WTC11 (cell line): ENCODE measurements around the gene MYH16. TPM values are rescaled to one million over a fixed set of nuclear protein-coding genes. Genes with fewer than 3 reads are reported as not detected.
"Not testable (repeated sequence)": the region's sequence is repeated elsewhere in the genome, so short reads cannot be mapped to it uniquely, and the experiment has no call there.

Source experiments
- ATAC-seq: fragments of 200-7000 bp; cut with Tn5 transposase; 2 replicates; pipeline ENCODE4 v1.10.0; 2021; ENCODE audit warnings: mild to moderate bottlenecking, moderate library complexity
- CTCF ChIA-PET: fragments of 300-600 bp; sonication (Branson Sonifier 250); formaldehyde crosslinking; loops from one replicate; lab custom pipeline; 2021; ENCODE audit warnings: antibody characterized with exemption; lab: Charles Lee
- POLR2A ChIA-PET: fragments of 350-600 bp; sonication (Branson Sonifier 250); formaldehyde crosslinking; loops from one replicate; lab custom pipeline; 2021; ENCODE audit warnings: antibody characterized with exemption; lab: Charles Lee
- DNase-seq: peaks from one replicate; pipeline ENCODE4 v3.0.0; 2021; ENCODE audit warnings: low spot score
- H3K27ac Mint-ChIP-seq: 2 replicates; pipeline ENCODE4 v1.8.0; 2021; ENCODE audit warnings: mixed read lengths
- H3K27me3 Mint-ChIP-seq: 2 replicates; pipeline ENCODE4 v1.8.0; 2021; ENCODE audit warnings: low read depth, mild to moderate bottlenecking, moderate library complexity, mixed read lengths
- H3K36me3 Mint-ChIP-seq: 2 replicates; pipeline ENCODE4 v1.8.0; 2021; ENCODE audit warnings: mixed read lengths
- H3K4me1 Mint-ChIP-seq: 2 replicates; pipeline ENCODE4 v1.8.0; 2022; ENCODE audit warnings: mixed read lengths
- H3K4me3 Mint-ChIP-seq: 2 replicates; pipeline ENCODE4 v1.8.0; 2021; ENCODE audit warnings: mild to moderate bottlenecking, moderate library complexity, mixed read lengths
- H3K9me3 Mint-ChIP-seq: 2 replicates; pipeline ENCODE4 v1.8.0; 2021; ENCODE audit warnings: mixed read lengths
- CREM ChIP-seq: sonication (generic); formaldehyde crosslinking; IDR thresholded peaks from 2 replicates; pipeline ENCODE4 v1.8.1; 2022; ENCODE audit warnings: mild to moderate bottlenecking, missing genetic modification reagents, moderate library complexity
- ELF4 ChIP-seq: sonication (generic); formaldehyde crosslinking; IDR thresholded peaks from 2 replicates; pipeline ENCODE4 v1.8.1; 2022; ENCODE audit warnings: low read depth, mild to moderate bottlenecking, moderate library complexity, missing genetic modification reagents
- GTF2I ChIP-seq: fragments of 250-450 bp; sonication (Bioruptor Pico); conservative IDR thresholded peaks from 2 replicates; pipeline ENCODE4 v1.4.0; 2021; ENCODE audit warnings: mild to moderate bottlenecking
- HMGA2 ChIP-seq: fragments of 250-450 bp; sonication (Bioruptor Pico); IDR thresholded peaks from 2 replicates; pipeline ENCODE4 v1.4.0; 2021; ENCODE audit warnings: mild to moderate bottlenecking, moderate library complexity
- NR1H2 ChIP-seq: sonication (generic); formaldehyde crosslinking; IDR thresholded peaks from 2 replicates; pipeline ENCODE4 v1.9.0; 2021; ENCODE audit warnings: mild to moderate bottlenecking, moderate library complexity, missing genetic modification reagents
- RELA ChIP-seq: sonication (generic); formaldehyde crosslinking; IDR thresholded peaks from 2 replicates; pipeline ENCODE4 v1.8.1; 2022; ENCODE audit warnings: missing genetic modification reagents, mild to moderate bottlenecking, borderline replicate concordance
- ZNF121 ChIP-seq: sonication (generic); formaldehyde crosslinking; IDR thresholded peaks from 2 replicates; pipeline ENCODE4 v1.8.0; 2023; ENCODE audit warnings: missing genetic modification reagents
- ZNF232 ChIP-seq: sonication (generic); formaldehyde crosslinking; IDR thresholded peaks from 2 replicates; pipeline ENCODE4 v1.8.0; 2022; ENCODE audit warnings: mild to moderate bottlenecking, missing genetic modification reagents
- ZNF416 ChIP-seq: fragments of 250-450 bp; sonication (Bioruptor Pico); IDR thresholded peaks from 2 replicates; pipeline ENCODE4 v1.9.0; 2021; ENCODE audit warnings: mild to moderate bottlenecking, inconsistent platforms
- total RNA-seq: library from RNA; stranded (reverse); gene quantifications from 3 replicates; pipeline ENCODE4 v1.2.3, GENCODE V29; 2021
- TF ChIP-seq, protein P1 (sequence below): fragments of 250-450 bp; sonication (Bioruptor Pico); IDR thresholded peaks from 2 replicates; pipeline ENCODE4 v1.8.0; 2021; ENCODE audit warnings: mild to moderate bottlenecking
- TF ChIP-seq, protein P2 (sequence below): sonication (generic); formaldehyde crosslinking; IDR thresholded peaks from 2 replicates; pipeline ENCODE4 v1.8.1; 2023; ENCODE audit warnings: mild to moderate bottlenecking, missing genetic modification reagents
- TF ChIP-seq, protein P3 (sequence below): sonication (generic); formaldehyde crosslinking; IDR thresholded peaks from 2 replicates; pipeline ENCODE4 v1.8.1; 2023; ENCODE audit warnings: mild to moderate bottlenecking, missing genetic modification reagents, moderate library complexity
- TF ChIP-seq, protein P4 (sequence below): sonication (generic); formaldehyde crosslinking; IDR thresholded peaks from 2 replicates; pipeline ENCODE4 v1.8.1; 2023; ENCODE audit warnings: mild to moderate bottlenecking, missing genetic modification reagents, moderate library complexity
- TF ChIP-seq, protein P5 (sequence below): fragments of 250-450 bp; sonication (Bioruptor Pico); IDR thresholded peaks from 2 replicates; pipeline ENCODE4 v1.9.0; 2021; ENCODE audit warnings: mild to moderate bottlenecking

Gene MYH16
- total RNA-seq, 1 experiment from 2014 or later = not detected

DNA sequence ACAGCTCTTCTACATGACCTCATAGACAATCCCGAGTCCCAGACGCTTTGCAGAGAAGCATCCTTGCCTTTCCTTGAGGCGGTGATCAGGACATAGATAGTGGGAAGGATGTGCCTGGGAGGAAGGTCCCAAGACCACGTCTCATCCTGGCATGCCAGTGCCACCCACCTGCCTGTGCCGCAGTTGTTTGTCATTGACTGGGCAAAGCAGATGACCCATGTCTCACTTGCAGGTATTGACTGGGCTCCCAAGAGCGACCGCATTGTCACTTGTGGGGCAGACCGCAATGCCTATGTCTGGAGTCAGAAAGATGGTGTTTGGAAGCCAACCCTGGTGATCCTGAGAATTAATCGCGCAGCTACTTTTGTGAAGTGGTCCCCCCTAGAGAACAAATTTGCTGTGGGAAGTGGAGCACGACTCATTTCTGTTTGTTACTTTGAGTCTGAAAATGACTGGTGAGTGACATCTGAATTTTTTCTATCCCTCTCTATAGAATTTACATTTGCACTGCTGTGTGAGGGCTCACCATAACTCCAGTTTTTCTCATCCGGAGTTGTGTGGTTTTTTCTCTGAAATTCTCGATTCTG lies 71.5 kb downstream of the MYH16 start:
- ATAC-seq = no peak
- TF ChIP-seq ELF4 (CRISPR knock-in tag) (no peak), ZNF232 (no peak)
- TF ChIP-seq, protein P1, sequence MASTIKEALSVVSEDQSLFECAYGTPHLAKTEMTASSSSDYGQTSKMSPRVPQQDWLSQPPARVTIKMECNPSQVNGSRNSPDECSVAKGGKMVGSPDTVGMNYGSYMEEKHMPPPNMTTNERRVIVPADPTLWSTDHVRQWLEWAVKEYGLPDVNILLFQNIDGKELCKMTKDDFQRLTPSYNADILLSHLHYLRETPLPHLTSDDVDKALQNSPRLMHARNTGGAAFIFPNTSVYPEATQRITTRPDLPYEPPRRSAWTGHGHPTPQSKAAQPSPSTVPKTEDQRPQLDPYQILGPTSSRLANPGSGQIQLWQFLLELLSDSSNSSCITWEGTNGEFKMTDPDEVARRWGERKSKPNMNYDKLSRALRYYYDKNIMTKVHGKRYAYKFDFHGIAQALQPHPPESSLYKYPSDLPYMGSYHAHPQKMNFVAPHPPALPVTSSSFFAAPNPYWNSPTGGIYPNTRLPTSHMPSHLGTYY (CRISPR knock-in tag) = no peak

DNA sequence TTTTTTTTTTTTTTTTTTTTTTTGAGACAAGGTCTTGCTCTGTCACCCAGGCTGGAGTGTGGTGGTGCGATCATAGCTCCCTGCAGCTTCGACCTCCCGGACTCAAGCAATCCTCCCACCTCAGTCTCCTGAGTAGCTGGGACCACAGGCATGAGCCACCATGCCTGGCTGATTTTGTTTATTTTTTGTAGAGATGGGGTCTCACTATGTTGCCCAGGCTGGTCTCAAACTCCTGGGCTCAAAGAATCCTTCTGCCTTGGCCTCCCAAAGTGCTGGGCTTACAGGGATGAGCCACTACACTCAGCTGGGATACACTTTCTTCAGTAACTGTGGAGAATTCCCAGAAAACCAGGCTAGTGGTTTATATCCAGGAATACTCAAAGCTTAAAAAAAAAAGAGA lies 78.0 kb downstream of the MYH16 start:
- CTCF ChIA-PET = interaction anchor here (0.9 kb wide), 1 partner anchor 9 kb away, joined by 3 read pairs; no protein-coding TSS in a partner anchor
- not testable (repeated sequence) for DNase-seq, ATAC-seq

More for the DNA sequence above, 71.5 kb downstream of the MYH16 start:
- ChIA-PET POLR2A (interaction anchor here (0.6 kb wide), 1 partner anchor 30 kb away, joined by 3 read pairs; no protein-coding TSS in a partner anchor), CTCF (no interaction called here)
- no peaks in the 10 kb centered on the region for H3K4me1 Mint-ChIP-seq
- H3K27ac Mint-ChIP-seq = peak overlapping the region; percentile 39; the same call in 1 of the 2 replicates
- H3K4me3 Mint-ChIP-seq = no peak overlapping the region
- H3K36me3 Mint-ChIP-seq = peaks cover 39% of the 10 kb centered on the region
- H3K27me3 Mint-ChIP-seq = no peaks in the 10 kb centered on the region
- H3K9me3 Mint-ChIP-seq = no peaks in the 10 kb centered on the region
- no peak for DNase-seq

DNA sequence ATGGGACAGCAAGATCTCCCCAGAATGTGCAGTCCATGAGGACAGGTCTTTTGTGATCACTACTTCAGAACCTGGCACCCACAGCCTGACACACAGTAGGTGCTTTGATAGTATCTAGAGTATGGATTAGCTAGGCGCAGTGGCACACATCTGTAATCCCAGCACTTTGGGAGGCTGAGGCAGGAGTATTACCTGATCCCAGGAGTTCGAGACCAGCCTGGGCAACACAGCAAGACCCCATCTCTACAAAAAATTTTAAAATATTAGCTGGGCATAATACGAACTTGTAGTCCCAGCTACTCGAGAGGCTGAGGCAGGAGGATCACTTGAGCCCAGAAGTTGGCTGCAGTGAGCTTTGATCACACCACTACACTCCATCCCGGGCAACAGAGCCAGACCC lies 79.6 kb downstream of the MYH16 start:
- no peak for ATAC-seq
- ChIA-PET POLR2A (no interaction called here), CTCF (interaction anchor here (1.3 kb wide), 1 partner anchor 14 kb away, joined by 3 read pairs; no protein-coding TSS in a partner anchor)
- H3K9me3 Mint-ChIP-seq = no peaks in the 10 kb centered on the region
- H3K27me3 Mint-ChIP-seq = no peaks in the 10 kb centered on the region
- H3K36me3 Mint-ChIP-seq = peaks cover 39% of the 10 kb centered on the region
- no peak overlapping the region for H3K4me3 Mint-ChIP-seq
- H3K4me1 Mint-ChIP-seq = no peaks in the 10 kb centered on the region
- no peak overlapping the region for H3K27ac Mint-ChIP-seq
- TF ChIP-seq RELA (CRISPR knock-in tag) (no peak), GTF2I (no peak), ZNF416 (CRISPR knock-in tag) (no peak)
- TF ChIP-seq, protein P2, sequence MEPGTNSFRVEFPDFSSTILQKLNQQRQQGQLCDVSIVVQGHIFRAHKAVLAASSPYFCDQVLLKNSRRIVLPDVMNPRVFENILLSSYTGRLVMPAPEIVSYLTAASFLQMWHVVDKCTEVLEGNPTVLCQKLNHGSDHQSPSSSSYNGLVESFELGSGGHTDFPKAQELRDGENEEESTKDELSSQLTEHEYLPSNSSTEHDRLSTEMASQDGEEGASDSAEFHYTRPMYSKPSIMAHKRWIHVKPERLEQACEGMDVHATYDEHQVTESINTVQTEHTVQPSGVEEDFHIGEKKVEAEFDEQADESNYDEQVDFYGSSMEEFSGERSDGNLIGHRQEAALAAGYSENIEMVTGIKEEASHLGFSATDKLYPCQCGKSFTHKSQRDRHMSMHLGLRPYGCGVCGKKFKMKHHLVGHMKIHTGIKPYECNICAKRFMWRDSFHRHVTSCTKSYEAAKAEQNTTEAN = no peak
- TF ChIP-seq, protein P3, sequence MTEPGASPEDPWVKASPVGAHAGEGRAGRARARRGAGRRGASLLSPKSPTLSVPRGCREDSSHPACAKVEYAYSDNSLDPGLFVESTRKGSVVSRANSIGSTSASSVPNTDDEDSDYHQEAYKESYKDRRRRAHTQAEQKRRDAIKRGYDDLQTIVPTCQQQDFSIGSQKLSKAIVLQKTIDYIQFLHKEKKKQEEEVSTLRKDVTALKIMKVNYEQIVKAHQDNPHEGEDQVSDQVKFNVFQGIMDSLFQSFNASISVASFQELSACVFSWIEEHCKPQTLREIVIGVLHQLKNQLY (CRISPR knock-in tag) = no peak
- TF ChIP-seq, protein P4, sequence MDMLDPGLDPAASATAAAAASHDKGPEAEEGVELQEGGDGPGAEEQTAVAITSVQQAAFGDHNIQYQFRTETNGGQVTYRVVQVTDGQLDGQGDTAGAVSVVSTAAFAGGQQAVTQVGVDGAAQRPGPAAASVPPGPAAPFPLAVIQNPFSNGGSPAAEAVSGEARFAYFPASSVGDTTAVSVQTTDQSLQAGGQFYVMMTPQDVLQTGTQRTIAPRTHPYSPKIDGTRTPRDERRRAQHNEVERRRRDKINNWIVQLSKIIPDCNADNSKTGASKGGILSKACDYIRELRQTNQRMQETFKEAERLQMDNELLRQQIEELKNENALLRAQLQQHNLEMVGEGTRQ (CRISPR knock-in tag) = no peak
- TF ChIP-seq, all 79 proteins: peak for 0
- DNase-seq = no peak

More for the DNA sequence above, 78.0 kb downstream of the MYH16 start:
- H3K36me3 Mint-ChIP-seq = peaks cover 36% of the 10 kb centered on the region
- H3K9me3 Mint-ChIP-seq, POLR2A ChIA-PET, H3K27me3 Mint-ChIP-seq, H3K27ac Mint-ChIP-seq, H3K4me3 Mint-ChIP-seq: not testable (repeated sequence)
- peak; percentile 9; the same call in 1 of the 2 replicates for TF ChIP-seq ZNF121
- TF ChIP-seq, all 79 proteins: peak for 1; not testable (repeated sequence) for 78
- H3K4me1 Mint-ChIP-seq = not testable (repeated sequence)

DNA sequence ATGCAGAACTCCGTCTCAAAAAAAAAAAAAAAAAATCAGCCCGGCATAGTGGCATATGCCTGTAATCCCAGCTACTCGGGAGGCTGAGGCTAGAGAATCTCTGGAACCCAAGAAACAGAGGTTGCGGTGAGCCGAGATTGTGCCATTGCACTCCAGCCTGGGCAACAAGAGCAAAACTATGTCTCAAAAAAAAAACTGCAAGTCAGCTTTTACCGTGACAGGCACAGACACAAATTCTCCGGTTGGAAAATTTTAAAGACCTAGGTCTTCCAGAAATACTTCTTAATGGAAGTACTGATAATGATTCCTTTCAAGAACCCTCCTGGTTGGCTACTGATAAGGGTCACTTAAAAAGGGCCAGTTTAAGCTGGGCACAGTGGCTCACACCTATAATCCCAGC lies 82.5 kb downstream of the MYH16 start:
- Mint-ChIP-seq H3K36me3 (peaks cover 40% of the 10 kb centered on the region), H3K4me1 (no peaks in the 10 kb centered on the region), H3K9me3 (no peaks in the 10 kb centered on the region), H3K27me3 (no peaks in the 10 kb centered on the region), H3K4me3 (no peak overlapping the region), H3K27ac (no peak overlapping the region)
- ATAC-seq (no peak), DNase-seq (no peak)
- TF ChIP-seq, protein P1 (CRISPR knock-in tag) = no peak
- TF ChIP-seq RELA (CRISPR knock-in tag) (no peak), NR1H2 (CRISPR knock-in tag) (no peak), CREM (no peak), HMGA2 (CRISPR knock-in tag) (no peak)
- TF ChIP-seq, protein P5, sequence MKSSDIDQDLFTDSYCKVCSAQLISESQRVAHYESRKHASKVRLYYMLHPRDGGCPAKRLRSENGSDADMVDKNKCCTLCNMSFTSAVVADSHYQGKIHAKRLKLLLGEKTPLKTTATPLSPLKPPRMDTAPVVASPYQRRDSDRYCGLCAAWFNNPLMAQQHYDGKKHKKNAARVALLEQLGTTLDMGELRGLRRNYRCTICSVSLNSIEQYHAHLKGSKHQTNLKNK (CRISPR knock-in tag) = no peak
- ChIA-PET POLR2A (no interaction called here), CTCF (no interaction called here)
